Heart left ventricle (tissue), 13 donors: ENCODE data around the gene GABPB2.

Experiments used
- POLR2A ChIP-seq, 2 donors: fragments of 450-650 bp; IDR thresholded peaks; one replicate each; pipeline ENCODE4 v1.6.1; 2017; ENCODE audit warnings: antibody characterized with exemption in 2 of 2, mild to moderate bottlenecking in 2 of 2, moderate library complexity in 2 of 2
- TF ChIP-seq, protein P1 (sequence below), 12 donors: fragments of 200-600 bp; sonication (generic) in 4 of 12; IDR thresholded peaks; one replicate each; pipeline versions ENCODE4 v1.5.0 to v1.8.0; 2018 to 2022; ENCODE audit warnings: antibody characterized with exemption in 12 of 12, mild to moderate bottlenecking in 5 of 12
- donor health status: ischemic (EF 13 %, LVEDD 7.1; RV severe dilation, severe dysfunction).
- donor health status: DM: no; HTN: yes; CAD: no.
- donor health status: DM: no; HTN: no; CAD: no.
- donor health status: ischemic (EF 25% LVEDD 6.9; RV normal size, moderate dysfunction).
- donor health status: ischemic (EF 25% LVEDD 5.7; RV mildly dilated, moderate dysfunction).
- donor health status: ischemic (EF 35%, LVEDD 5.7; RV mildly dilated, moderate dysfunction).
- donor health status: nonischemic (EF 11% LVEDD 7.7; RV severe dilation, severe dysfunction).
- donor health status: DM: yes; HTN: yes; CAD: no.
- donor health status: PGD.
- donor health status: ischemic (EF 29% LVEDD 5.4; RV normal size, mild dysfunction).
- donor health status: nonischemic (EF 23%, LVEDD 6.1; RV moderate dilation, normal function).

DNA sequence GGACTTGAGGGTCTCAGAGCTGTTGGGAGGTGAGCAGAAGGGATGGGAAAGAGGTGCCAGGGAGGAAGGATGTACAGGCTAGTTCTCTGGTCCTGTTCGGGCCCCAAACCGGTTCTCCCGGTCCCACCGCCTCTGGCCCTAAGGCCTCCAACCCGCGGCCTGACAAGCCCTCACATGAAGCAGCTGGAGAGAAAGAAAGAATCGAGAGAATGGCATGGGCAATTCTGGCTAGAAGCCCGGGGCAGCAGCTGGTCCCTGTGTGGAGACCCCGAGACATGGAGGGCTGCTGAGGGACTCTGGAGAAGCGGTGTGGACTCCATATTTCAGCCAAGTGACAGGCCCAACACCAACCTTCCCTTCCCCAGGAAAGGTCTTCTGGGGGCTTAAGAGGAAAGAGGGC, 11.9 kb upstream of the GABPB2 start:
- TF ChIP-seq, protein P1, sequence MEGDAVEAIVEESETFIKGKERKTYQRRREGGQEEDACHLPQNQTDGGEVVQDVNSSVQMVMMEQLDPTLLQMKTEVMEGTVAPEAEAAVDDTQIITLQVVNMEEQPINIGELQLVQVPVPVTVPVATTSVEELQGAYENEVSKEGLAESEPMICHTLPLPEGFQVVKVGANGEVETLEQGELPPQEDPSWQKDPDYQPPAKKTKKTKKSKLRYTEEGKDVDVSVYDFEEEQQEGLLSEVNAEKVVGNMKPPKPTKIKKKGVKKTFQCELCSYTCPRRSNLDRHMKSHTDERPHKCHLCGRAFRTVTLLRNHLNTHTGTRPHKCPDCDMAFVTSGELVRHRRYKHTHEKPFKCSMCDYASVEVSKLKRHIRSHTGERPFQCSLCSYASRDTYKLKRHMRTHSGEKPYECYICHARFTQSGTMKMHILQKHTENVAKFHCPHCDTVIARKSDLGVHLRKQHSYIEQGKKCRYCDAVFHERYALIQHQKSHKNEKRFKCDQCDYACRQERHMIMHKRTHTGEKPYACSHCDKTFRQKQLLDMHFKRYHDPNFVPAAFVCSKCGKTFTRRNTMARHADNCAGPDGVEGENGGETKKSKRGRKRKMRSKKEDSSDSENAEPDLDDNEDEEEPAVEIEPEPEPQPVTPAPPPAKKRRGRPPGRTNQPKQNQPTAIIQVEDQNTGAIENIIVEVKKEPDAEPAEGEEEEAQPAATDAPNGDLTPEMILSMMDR (IDR thresholded peaks at IDR 0.05): no peak
- no peak for TF ChIP-seq POLR2A (IDR thresholded peaks at IDR 0.05)
